GM12878 (cell line): ENCODE measurements around the gene LIPG. TPM values are rescaled to one million over a fixed set of nuclear protein-coding genes. Genes with fewer than 3 reads are reported as not detected.

Source experiments
- ATAC-seq: fragments of 200-7000 bp; cut with Tn5 transposase; 3 replicates; pipeline ENCODE4 v1.9.1; 2020; ENCODE audit warnings: mild to moderate bottlenecking, moderate library complexity
- BruUV-seq: library from RNA; stranded (reverse); fragments of 400-500 nt; replicated peaks from 2 replicates; lab custom pipeline; 2021; lab: Mats Ljungman, UMichigan
- CTCF ChIA-PET: fragments of 300-600 bp; sonication (Branson Sonifier 250); formaldehyde crosslinking; extraction: SDS; loops from one replicate; lab custom pipeline; 2021; ENCODE audit warnings: inconsistent platforms; lab: Yijun Ruan, JAX
- POLR2A ChIA-PET: fragments of 350-600 bp; formaldehyde crosslinking; extraction: SDS; loops from one replicate; lab custom pipeline; 2021; ENCODE audit warnings: inconsistent platforms; lab: Charles Lee
- RAD21 ChIA-PET: fragments of 300-600 bp; sonication (Branson Sonifier 250); formaldehyde crosslinking; loops from one replicate; lab custom pipeline; 2023; ENCODE audit warnings: antibody characterized with exemption; ENCODE audit not compliant: unreplicated experiment; lab: Charles Lee
- SMC1A ChIA-PET: fragments of 300-600 bp; sonication (Branson Sonifier 250); formaldehyde crosslinking; loops from one replicate; lab custom pipeline; 2023; ENCODE audit not compliant: unreplicated experiment, uncharacterized antibody; lab: Charles Lee
- DNase-seq: peaks from one replicate; pipeline ENCODE4 v3.0.0-alpha.2; 2011; ENCODE audit warnings: low read depth, low spot score
- FAIRE-seq: peaks from 3 replicates; lab custom pipeline; 2011; peaks lifted over from hg19 to GRCh38; lab: Jason Lieb, UNC
- H2AFZ ChIP-seq: 2 replicates; pipeline ENCODE4 v1.6.0; 2011; ENCODE audit warnings: low read depth, low read length, control low read depth; ENCODE audit not compliant: control insufficient read depth
- H3K27ac ChIP-seq: 2 replicates; pipeline ENCODE4 v1.5.1; 2011; ENCODE audit warnings: control low read depth; ENCODE audit not compliant: control insufficient read depth, insufficient read depth
- H3K27me3 ChIP-seq, 2 experiments: replicated peaks in 1 of 2; 2 replicates each; pipeline versions ENCODE4 v1.6.0 to v1.6.1; 2011; ENCODE audit warnings: low read length in 1 of 2; ENCODE audit not compliant: control insufficient read depth in 2 of 2, insufficient read depth in 2 of 2
- H3K36me3 ChIP-seq, 2 experiments: 2 replicates each; pipeline ENCODE4 v1.5.1; 2011; ENCODE audit warnings: low read length in 1 of 2; ENCODE audit not compliant: control insufficient read depth in 2 of 2, insufficient read depth in 2 of 2
- H3K4me1 ChIP-seq: 2 replicates; pipeline ENCODE4 v1.6.1; 2011; ENCODE audit warnings: mild to moderate bottlenecking, low read length, moderate library complexity, mixed read lengths; ENCODE audit not compliant: control insufficient read depth, insufficient read depth
- H3K4me2 ChIP-seq: 2 replicates; pipeline ENCODE4 v1.6.0; 2011; ENCODE audit warnings: control low read depth; ENCODE audit not compliant: control insufficient read depth, insufficient read depth
- H3K4me3 ChIP-seq: fragments of 200-600 bp; sonication (generic); 2 replicates; pipeline ENCODE4 v1.5.1; 2016
- H3K79me2 ChIP-seq: 2 replicates; pipeline ENCODE4 v1.6.0; 2011; ENCODE audit warnings: low read length; ENCODE audit not compliant: control insufficient read depth, insufficient read depth
- H3K9ac ChIP-seq: 2 replicates; pipeline ENCODE4 v1.8.0; 2011; ENCODE audit warnings: low read length, control low read depth, mixed read lengths; ENCODE audit not compliant: control insufficient read depth, insufficient read depth
- H3K9me3 ChIP-seq: replicated peaks from 3 replicates; pipeline ENCODE4 v1.5.1; 2011; ENCODE audit warnings: mild to moderate bottlenecking, low read length; ENCODE audit not compliant: control insufficient read depth, insufficient read depth
- H4K20me1 ChIP-seq: 2 replicates; pipeline ENCODE4 v1.6.0; 2011; ENCODE audit not compliant: control insufficient read depth, insufficient read depth
- BMI1 ChIP-seq: fragments of 450-650 bp; IDR thresholded peaks from 2 replicates; pipeline ENCODE4 v1.6.1; 2016; ENCODE audit warnings: mild to moderate bottlenecking, moderate library complexity, borderline replicate concordance
- EP300 ChIP-seq, 2 experiments: fragments of 150-350 bp in 1 of 2; IDR thresholded peaks; 2 replicates each; pipeline ENCODE4 v1.6.1; 2011 to 2012; ENCODE audit warnings: low read depth in 2 of 2, low read length in 2 of 2, borderline replicate concordance in 1 of 2, improper control_type of control experiment in 1 of 2, inconsistent platforms in 1 of 2; ENCODE audit not compliant: control insufficient read depth in 1 of 2
- FOXK2 ChIP-seq: fragments of 450-650 bp; IDR thresholded peaks from 2 replicates; pipeline ENCODE4 v1.6.1; 2017; ENCODE audit warnings: mild to moderate bottlenecking, moderate library complexity
- JUNB ChIP-seq: IDR thresholded peaks from 2 replicates; pipeline ENCODE4 v1.6.1; 2016; ENCODE audit warnings: antibody characterized with exemption, mild to moderate bottlenecking
- NBN ChIP-seq: fragments of 450-650 bp; IDR thresholded peaks from 2 replicates; pipeline ENCODE4 v1.6.1; 2016
- POLR2A ChIP-seq: IDR thresholded peaks from 2 replicates; pipeline ENCODE4 v1.6.1; 2011; ENCODE audit warnings: low read depth, mild to moderate bottlenecking, low read length
- WGBS: methylation state at CpG from one replicate; pipeline ENCODE4 v1.1.6; 2016; ENCODE audit warnings: low lambda C conversion rate; ENCODE audit not compliant: insufficient replicate concordance, insufficient coverage; ENCODE audit errors: missing lambda C conversion rate; 5-methylcytosine and 5-hydroxymethylcytosine counted together
- in situ Hi-C: fragments of 300-500 bp; cut with MboI; formaldehyde crosslinking; loops from 9 replicates; pipeline ENCODE4 v1.14.3; 2018; ENCODE audit warnings: mixed read lengths
- intact Hi-C: fragments of 100-400 bp; cut with micrococcal nuclease; formaldehyde crosslinking; loops from one replicate; pipeline ENCODE4 v1.14.2; 2022; ENCODE audit not compliant: unreplicated experiment
- polyA plus RNA-seq, 11 experiments: library from polyadenylated mRNA; depleted of rRNA in 4 of 11; unstranded in 6 of 11; stranded (reverse) in 5 of 11; fragments of >200 nt; fragmentation: Nextera tagmentation in 4 of 11; fragmentation: Illumina TruSeq in 1 of 11; extraction: Ambion mirVana in 4 of 11; extraction: Trizol in 1 of 11; gene quantifications; 1 replicate in 1 of 11; 2 replicates in 10 of 11; pipeline versions ENCODE4 v1.2.1 to v1.2.3, GENCODE V29; 2011 to 2016; ENCODE audit warnings: inconsistent platforms in 2 of 11, missing spikeins in 2 of 11, low read depth in 1 of 11
- total RNA-seq, 4 experiments: library from RNA; depleted of rRNA in 3 of 4; stranded (reverse); fragments of >200 nt in 3 of 4; fragmentation: Illumina TruSeq in 1 of 4; extraction: Trizol in 1 of 4; gene quantifications; 2 replicates each; pipeline versions ENCODE4 v1.2.1 to v1.2.3, GENCODE V29; 2013 to 2021
- TF ChIP-seq, protein P1 (sequence below): fragments of 150-350 bp; IDR thresholded peaks from 2 replicates; pipeline ENCODE4 v1.6.1; 2016; ENCODE audit warnings: low read depth, low read length
- TF ChIP-seq, protein P2 (sequence below), 3 experiments: IDR thresholded peaks in 2 of 3; conservative IDR thresholded peaks in 1 of 3; 2 replicates each; pipeline ENCODE4 v1.5.1; 2011; ENCODE audit warnings: low read depth in 3 of 3, low read length in 3 of 3, mild to moderate bottlenecking in 3 of 3, control low read depth in 2 of 3, moderate library complexity in 2 of 3, inconsistent platforms in 1 of 3, mixed read lengths in 1 of 3; ENCODE audit not compliant: control insufficient read depth in 2 of 3, insufficient read depth in 1 of 3; ENCODE audit errors: extremely low read depth in 1 of 3

LIPG gene
- total and polyA plus RNA-seq, 10 of the 15 experiments (the other 5 are each of a cell fraction or from before 2014, with no cell fraction given), result 0.04 to 0.55 (median 0.18) TPM; not detected in 1

DNA sequence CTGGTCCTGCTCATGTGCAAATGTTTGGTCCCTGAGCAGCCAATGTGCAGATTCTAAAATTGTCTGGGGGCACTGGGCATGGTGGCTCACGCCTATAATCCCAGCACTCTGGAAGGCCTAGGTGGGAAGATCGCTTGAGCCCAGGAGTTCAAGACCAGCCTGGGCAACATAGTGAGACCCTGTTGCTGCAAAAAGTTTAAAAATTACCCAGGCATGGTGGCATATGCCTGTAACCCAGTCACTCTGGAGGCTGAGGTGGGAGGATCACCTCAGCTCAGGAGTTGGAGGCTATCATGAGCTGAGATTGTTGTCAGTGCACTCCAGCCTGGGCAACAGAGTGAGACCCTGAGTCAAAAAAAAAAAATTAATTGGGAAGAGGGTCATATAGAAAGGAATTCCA is 5.1 kb downstream of the LIPG start:
- CTCF ChIA-PET, result no interaction called here
- H3K79me2 ChIP-seq, result no peaks in the 10 kb centered on the region
- in situ Hi-C loops, result no loop called here

More for the DNA sequence above, 5.1 kb downstream of the LIPG start:
- intact Hi-C loops, result no loop called here
- BruUV-seq, result no TSS peak
- no peak for DNase-seq
- Histone ChIP-seq H3K9ac (no peak overlapping the region), H3K27me3 (peaks cover 0 to 7% of the 10 kb centered on the region in 2 experiments; a peak in 1 of 4 replicates), H4K20me1 (no peaks in the 10 kb centered on the region), H3K4me1 (no peaks in the 10 kb centered on the region), H3K4me3 (no peak overlapping the region), H3K27ac (no peak overlapping the region), H2AFZ (no peak overlapping the region), H3K4me2 (no peak overlapping the region), H3K9me3 (no peaks in the 10 kb centered on the region), H3K36me3 (no peaks in the 10 kb centered on the region)
- FAIRE-seq, result no peak
- no peak for TF ChIP-seq FOXK2
- no peak for TF ChIP-seq NBN
- TF ChIP-seq JUNB, result no peak
- TF ChIP-seq, protein P1, sequence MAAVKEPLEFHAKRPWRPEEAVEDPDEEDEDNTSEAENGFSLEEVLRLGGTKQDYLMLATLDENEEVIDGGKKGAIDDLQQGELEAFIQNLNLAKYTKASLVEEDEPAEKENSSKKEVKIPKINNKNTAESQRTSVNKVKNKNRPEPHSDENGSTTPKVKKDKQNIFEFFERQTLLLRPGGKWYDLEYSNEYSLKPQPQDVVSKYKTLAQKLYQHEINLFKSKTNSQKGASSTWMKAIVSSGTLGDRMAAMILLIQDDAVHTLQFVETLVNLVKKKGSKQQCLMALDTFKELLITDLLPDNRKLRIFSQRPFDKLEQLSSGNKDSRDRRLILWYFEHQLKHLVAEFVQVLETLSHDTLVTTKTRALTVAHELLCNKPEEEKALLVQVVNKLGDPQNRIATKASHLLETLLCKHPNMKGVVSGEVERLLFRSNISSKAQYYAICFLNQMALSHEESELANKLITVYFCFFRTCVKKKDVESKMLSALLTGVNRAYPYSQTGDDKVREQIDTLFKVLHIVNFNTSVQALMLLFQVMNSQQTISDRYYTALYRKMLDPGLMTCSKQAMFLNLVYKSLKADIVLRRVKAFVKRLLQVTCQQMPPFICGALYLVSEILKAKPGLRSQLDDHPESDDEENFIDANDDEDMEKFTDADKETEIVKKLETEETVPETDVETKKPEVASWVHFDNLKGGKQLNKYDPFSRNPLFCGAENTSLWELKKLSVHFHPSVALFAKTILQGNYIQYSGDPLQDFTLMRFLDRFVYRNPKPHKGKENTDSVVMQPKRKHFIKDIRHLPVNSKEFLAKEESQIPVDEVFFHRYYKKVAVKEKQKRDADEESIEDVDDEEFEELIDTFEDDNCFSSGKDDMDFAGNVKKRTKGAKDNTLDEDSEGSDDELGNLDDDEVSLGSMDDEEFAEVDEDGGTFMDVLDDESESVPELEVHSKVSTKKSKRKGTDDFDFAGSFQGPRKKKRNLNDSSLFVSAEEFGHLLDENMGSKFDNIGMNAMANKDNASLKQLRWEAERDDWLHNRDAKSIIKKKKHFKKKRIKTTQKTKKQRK, result no peak
- no peak for TF ChIP-seq POLR2A
- TF ChIP-seq, protein P2, sequence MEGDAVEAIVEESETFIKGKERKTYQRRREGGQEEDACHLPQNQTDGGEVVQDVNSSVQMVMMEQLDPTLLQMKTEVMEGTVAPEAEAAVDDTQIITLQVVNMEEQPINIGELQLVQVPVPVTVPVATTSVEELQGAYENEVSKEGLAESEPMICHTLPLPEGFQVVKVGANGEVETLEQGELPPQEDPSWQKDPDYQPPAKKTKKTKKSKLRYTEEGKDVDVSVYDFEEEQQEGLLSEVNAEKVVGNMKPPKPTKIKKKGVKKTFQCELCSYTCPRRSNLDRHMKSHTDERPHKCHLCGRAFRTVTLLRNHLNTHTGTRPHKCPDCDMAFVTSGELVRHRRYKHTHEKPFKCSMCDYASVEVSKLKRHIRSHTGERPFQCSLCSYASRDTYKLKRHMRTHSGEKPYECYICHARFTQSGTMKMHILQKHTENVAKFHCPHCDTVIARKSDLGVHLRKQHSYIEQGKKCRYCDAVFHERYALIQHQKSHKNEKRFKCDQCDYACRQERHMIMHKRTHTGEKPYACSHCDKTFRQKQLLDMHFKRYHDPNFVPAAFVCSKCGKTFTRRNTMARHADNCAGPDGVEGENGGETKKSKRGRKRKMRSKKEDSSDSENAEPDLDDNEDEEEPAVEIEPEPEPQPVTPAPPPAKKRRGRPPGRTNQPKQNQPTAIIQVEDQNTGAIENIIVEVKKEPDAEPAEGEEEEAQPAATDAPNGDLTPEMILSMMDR (IDR thresholded peaks at IDR 0.05 in 2 of 3, conservative IDR thresholded peaks at IDR 0.05 in 1 of 3; ENCODE audit: control insufficient read depth in 2 of 3, extremely low read depth in 1 of 3, insufficient read depth in 1 of 3, low read depth in 3 of 3, low read length in 3 of 3), result no peak
- no peak for TF ChIP-seq EP300 (IDR thresholded peaks at IDR 0.05; ENCODE audit: borderline replicate concordance in 1 of 2, control insufficient read depth in 1 of 2, low read depth in 2 of 2, low read length in 2 of 2)
- no peak for TF ChIP-seq BMI1
- ChIA-PET RAD21 (no interaction called here), SMC1A (no interaction called here), POLR2A (no interaction called here)
- no peak for ATAC-seq
- WGBS, result 34% methylated on average over 2 of the region's 2 CpGs
